Stimulated activated memory B cell treated with anti-CD40 and anti-IgM and Interleukin-4, amounts not matched to agents 10 μg/mL and 1 μg/mL and 100 μg/mL, for 72 hours (primary cell): Measurements from ENCODE around the gene MCTP2.

Experiments
- ATAC-seq: fragments of 150-1000 bp; cut with Tn5 transposase; 2 replicates; pipeline ENCODE4 v1.10.0; 2021
- H3K27ac Mint-ChIP-seq: one replicate; pipeline ENCODE4 v1.8.0; 2022; ENCODE audit warnings: mild to moderate bottlenecking, mixed read lengths
- H3K27me3 Mint-ChIP-seq: one replicate; pipeline ENCODE4 v1.8.0; 2022; ENCODE audit warnings: mixed read lengths
- H3K36me3 Mint-ChIP-seq: one replicate; pipeline ENCODE4 v1.8.0; 2022; ENCODE audit warnings: mixed read lengths
- H3K4me1 Mint-ChIP-seq: one replicate; pipeline ENCODE4 v1.8.0; 2022; ENCODE audit warnings: mixed read lengths
- H3K4me3 Mint-ChIP-seq: one replicate; pipeline ENCODE4 v1.8.0; 2022; ENCODE audit warnings: mild to moderate bottlenecking, moderate library complexity, mixed read lengths
- H3K9me3 Mint-ChIP-seq: one replicate; pipeline ENCODE4 v1.8.0; 2022; ENCODE audit warnings: mixed read lengths

MCTP2 gene

DNA sequence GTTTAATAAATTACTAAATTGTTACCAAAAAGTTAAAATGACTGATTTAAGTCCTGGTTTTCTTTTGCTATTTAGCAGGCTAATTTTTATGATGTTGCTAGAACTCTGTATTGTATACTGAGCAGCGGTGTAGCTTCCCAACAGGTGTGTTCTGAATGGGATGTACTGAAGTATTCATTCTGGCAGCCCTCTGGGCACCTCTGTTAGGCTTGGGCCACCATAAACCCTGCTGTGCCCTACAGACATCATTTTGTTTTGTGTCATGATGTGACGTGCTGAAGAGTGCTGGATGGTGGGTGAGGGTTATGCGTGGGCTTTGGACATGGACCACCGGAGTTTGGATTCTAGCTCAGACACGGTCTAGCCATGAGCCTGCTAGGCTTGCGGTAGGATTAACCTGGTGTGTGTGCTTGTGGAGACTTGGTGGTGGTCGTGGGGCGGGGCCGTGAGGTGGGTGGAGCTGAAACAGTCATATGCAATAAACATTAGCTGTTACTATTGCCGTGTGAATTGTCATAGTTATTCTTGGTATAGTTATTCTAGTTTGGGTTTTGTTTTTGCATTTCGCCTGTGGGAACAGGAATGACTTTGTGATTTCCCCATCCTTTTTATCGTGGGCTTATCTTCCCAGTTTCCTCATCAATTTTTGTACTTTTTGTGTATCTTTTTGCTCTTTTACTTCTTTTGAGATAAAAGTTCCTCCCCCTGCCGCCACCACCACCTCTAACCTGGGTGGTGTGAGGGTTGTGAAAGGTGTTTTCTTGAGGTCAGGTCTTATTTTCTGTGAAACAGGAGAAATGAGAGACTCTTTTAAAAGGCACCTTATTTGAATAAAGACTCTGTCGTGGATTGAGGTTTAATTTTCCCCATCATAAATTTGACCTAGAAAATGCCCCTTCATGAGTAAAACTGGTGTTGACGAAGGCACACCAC is 93.7 kb downstream of the MCTP2 start:
- Mint-ChIP-seq H3K4me1 (peaks cover 14% of the 10 kb centered on the region), H3K4me3 (no peak overlapping the region), H3K36me3 (peaks cover 30% of the 10 kb centered on the region), H3K27me3 (no peaks in the 10 kb centered on the region), H3K9me3 (no peaks in the 10 kb centered on the region), H3K27ac (no peak overlapping the region)
- ATAC-seq: no peak

GRCh38 chr15:94327356-94327936 is 96.1 kb downstream of the MCTP2 start:
- Mint-ChIP-seq H3K27me3 (no peaks in the 10 kb centered on the region), H3K4me1 (peaks cover 14% of the 10 kb centered on the region)
- ATAC-seq: no peak

DNA sequence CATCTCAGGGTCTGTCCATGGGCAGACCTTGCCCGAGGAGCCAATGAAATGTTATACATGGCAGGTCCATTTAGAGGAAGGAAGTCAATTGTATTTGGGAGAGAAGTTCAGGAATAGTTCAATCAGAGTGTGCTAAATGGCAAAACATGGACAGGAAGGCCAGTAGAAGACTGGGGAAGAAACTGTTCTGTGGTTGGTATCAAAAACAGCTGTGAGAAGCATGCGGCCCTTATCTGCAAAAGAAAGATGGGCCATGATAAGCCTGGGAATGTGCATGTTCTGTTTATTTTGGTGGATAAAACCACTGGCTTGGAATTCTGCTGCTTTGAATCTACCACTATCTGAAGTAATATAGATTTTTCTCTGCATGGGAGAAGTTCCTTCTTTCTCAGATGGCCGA is 100.4 kb downstream of the MCTP2 start:
- Mint-ChIP-seq H3K9me3 (no peaks in the 10 kb centered on the region), H3K4me3 (no peak overlapping the region), H3K4me1 (peaks cover 6% of the 10 kb centered on the region), H3K27ac (no peak overlapping the region), H3K36me3 (peaks cover 26% of the 10 kb centered on the region), H3K27me3 (no peaks in the 10 kb centered on the region)
- no peak for ATAC-seq

More at GRCh38 chr15:94327356-94327936, 96.1 kb downstream of the MCTP2 start:
- Mint-ChIP-seq H3K4me3 (no peak overlapping the region), H3K27ac (no peak overlapping the region), H3K9me3 (no peaks in the 10 kb centered on the region), H3K36me3 (peaks cover 24% of the 10 kb centered on the region)

GRCh38 chr15:94335616-94336015 is 104.3 kb downstream of the MCTP2 start:
- no peaks in the 10 kb centered on the region for H3K9me3 Mint-ChIP-seq
- H3K27ac Mint-ChIP-seq: no peak overlapping the region
- no peaks in the 10 kb centered on the region for H3K27me3 Mint-ChIP-seq
- H3K4me1 Mint-ChIP-seq: no peaks in the 10 kb centered on the region
- H3K36me3 Mint-ChIP-seq: peaks cover 18% of the 10 kb centered on the region
- no peak for ATAC-seq
- no peak overlapping the region for H3K4me3 Mint-ChIP-seq

DNA sequence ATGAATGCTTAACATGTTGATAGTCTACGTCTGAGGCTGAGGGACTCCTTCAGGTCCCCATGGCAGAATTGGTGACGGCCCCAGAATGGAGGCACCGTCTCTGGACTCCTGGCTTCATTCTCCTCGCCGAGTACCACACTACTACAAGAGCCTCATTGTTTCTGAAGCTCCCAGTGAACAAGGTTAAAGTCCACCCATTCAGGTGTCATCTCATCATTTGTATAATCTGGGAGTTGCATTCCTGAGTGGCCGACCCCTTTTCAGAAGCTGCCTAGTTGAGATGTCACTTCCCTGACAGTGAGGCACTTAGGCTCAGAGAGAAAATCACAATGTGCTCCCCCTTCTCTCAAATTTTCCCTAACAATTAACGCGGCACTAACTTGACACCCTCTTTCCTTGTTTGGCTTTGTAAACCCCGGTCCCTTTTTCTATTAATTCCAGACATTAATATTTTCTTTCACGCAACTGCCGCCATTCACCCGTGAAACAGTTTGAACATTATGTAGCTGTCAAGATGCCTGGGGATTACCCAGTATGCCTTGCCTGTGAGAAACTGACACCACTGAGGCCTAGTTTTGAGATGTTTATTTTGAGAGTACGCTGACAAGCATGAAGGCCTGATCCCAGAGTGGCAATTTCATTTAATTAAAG is 105.6 kb downstream of the MCTP2 start:
- H3K36me3 Mint-ChIP-seq: peaks cover 22% of the 10 kb centered on the region
- H3K9me3 Mint-ChIP-seq: no peaks in the 10 kb centered on the region
- no peak overlapping the region for H3K4me3 Mint-ChIP-seq
- ATAC-seq: no peak
- H3K27ac Mint-ChIP-seq: no peak overlapping the region
- no peaks in the 10 kb centered on the region for H3K27me3 Mint-ChIP-seq
- H3K4me1 Mint-ChIP-seq: no peaks in the 10 kb centered on the region

- Mint-ChIP-seq H3K27me3 (no peaks in the 10 kb centered on the region), H3K4me1 (no peaks in the 10 kb centered on the region)
- ATAC-seq: no peak
These were observed 107.0 kb downstream of the MCTP2 start for GRCh38 chr15:94338243-94338846.

DNA sequence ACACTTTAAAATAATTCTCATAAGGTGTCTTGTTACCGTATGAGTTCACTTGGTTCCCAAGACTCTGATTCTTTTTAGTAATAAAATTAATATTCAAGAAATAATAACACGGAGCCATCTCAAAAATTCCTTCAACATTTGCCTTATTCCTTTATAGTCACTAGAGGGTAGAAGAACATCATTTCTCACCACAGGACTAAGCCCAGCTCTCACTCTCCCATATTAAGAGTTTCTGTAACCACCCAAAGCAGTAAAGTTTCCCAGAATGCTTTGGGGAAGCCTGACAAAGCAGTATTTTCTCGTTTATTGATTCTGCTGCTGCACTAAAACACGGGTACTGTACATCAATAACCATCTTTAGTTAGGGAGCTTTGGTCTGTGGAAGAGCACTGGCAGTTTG is 114.9 kb downstream of the MCTP2 start:
- ATAC-seq: no peak
- no peak overlapping the region for H3K4me3 Mint-ChIP-seq
- H3K27ac Mint-ChIP-seq: no peak overlapping the region
- no peaks in the 10 kb centered on the region for H3K27me3 Mint-ChIP-seq
- H3K4me1 Mint-ChIP-seq: no peaks in the 10 kb centered on the region
- no peaks in the 10 kb centered on the region for H3K9me3 Mint-ChIP-seq
- peaks cover 37% of the 10 kb centered on the region for H3K36me3 Mint-ChIP-seq

More at GRCh38 chr15:94338243-94338846, 107.0 kb downstream of the MCTP2 start:
- Mint-ChIP-seq H3K27ac (no peak overlapping the region), H3K36me3 (peaks cover 22% of the 10 kb centered on the region), H3K4me3 (no peak overlapping the region), H3K9me3 (no peaks in the 10 kb centered on the region)

DNA sequence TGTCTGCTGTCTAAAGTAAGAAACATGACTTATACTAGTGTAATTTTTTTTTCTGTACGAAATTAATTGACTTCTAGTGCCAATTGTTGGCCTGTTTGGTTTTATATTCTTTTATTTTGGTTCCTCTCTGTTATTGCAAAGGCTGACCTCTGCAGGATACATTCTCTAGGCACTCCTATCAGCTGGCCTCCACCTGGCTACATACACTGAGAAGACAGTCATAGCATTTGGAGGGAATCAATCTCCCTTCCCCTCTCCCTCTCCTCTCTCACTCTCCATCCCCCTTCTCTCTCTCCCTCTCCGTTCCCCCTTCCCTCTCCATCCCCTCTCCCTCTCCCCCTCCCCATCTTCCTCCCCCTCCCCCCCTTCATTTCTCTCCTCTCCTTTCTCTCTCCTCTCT is 116.7 kb downstream of the MCTP2 start:
- ATAC-seq: no peak
- Mint-ChIP-seq H3K36me3 (peaks cover 51% of the 10 kb centered on the region), H3K4me3 (no peak overlapping the region), H3K9me3 (no peaks in the 10 kb centered on the region), H3K4me1 (no peaks in the 10 kb centered on the region), H3K27me3 (no peaks in the 10 kb centered on the region), H3K27ac (no peak overlapping the region)

- no peaks in the 10 kb centered on the region for H3K27me3 Mint-ChIP-seq
- H3K36me3 Mint-ChIP-seq: peaks cover 61% of the 10 kb centered on the region
- no peaks in the 10 kb centered on the region for H3K4me1 Mint-ChIP-seq
- ATAC-seq: no peak
- H3K4me3 Mint-ChIP-seq: no peak overlapping the region
- no peak overlapping the region for H3K27ac Mint-ChIP-seq
- no peaks in the 10 kb centered on the region for H3K9me3 Mint-ChIP-seq
These were observed 119.7 kb downstream of the MCTP2 start for GRCh38 chr15:94351031-94351535.

DNA sequence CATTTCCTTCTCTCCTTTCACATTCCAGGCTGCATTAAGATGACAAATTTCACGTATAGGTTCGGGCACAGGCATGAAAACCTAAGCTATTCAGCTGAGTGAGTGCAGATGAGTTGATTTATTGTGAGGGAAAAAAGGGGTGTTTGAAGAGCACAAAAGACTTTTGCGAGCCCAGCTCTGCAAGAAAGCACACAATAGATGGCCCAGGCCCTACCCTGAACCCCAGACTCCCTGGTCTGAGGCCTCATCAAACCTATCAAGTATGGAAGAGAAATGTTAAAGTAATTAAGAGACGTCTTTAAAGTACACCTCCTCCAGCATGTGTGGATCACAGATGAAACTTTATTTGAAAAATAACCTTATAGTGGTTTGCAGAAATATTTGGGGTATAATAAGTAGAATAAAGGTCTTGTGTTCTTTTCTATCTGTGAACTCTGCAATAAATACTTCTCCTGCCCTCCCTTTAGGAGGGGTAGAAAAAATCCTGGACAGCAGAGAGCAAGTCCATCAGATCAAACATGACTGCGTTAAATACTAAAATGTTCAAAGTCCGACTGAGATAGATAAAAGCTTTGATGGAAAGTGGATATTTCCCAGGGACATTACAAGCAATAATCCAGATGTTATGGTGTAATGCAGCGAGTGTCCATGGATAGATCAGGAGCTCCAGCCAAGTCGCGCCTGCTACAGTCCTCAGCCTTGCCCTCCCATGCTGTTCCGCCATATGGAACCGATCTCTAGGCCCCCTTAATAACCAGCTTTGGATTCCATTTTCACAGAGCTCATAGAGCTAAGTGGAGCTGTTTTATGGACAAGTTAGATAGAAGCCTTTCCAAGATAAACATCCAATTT is 121.5 kb downstream of the MCTP2 start:
- Mint-ChIP-seq H3K4me3 (no peak overlapping the region), H3K27me3 (no peaks in the 10 kb centered on the region), H3K36me3 (peaks cover 57% of the 10 kb centered on the region), H3K4me1 (no peaks in the 10 kb centered on the region), H3K9me3 (no peaks in the 10 kb centered on the region), H3K27ac (no peak overlapping the region)
- no peak for ATAC-seq

GRCh38 chr15:94353488-94353820 is 122.1 kb downstream of the MCTP2 start:
- Mint-ChIP-seq H3K9me3 (no peaks in the 10 kb centered on the region), H3K27me3 (no peaks in the 10 kb centered on the region), H3K36me3 (peaks cover 54% of the 10 kb centered on the region), H3K27ac (no peak overlapping the region), H3K4me1 (no peaks in the 10 kb centered on the region), H3K4me3 (no peak overlapping the region)
- no peak for ATAC-seq

DNA sequence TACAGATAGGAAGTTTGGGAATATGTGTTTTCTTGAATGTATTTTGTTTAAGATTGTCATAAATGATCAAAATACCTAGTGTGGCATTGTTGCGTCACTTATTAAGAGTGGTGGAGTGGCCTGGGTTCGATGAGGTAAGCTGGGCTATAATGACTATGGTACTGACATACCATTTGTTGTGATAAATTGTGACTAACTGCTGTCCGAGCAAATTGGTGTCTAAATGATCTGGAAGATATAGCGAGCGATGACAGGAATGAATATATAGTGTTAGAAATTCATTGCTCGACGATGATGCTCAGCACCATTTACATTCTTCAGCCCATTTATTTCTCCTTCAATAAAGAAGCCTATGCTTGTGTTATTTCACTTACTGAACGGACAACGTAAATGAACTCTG is 123.3 kb downstream of the MCTP2 start:
- Mint-ChIP-seq H3K27ac (no peak overlapping the region), H3K4me3 (no peak overlapping the region), H3K4me1 (no peaks in the 10 kb centered on the region), H3K36me3 (peaks cover 44% of the 10 kb centered on the region), H3K9me3 (no peaks in the 10 kb centered on the region), H3K27me3 (no peaks in the 10 kb centered on the region)
- no peak for ATAC-seq

- Mint-ChIP-seq H3K9me3 (no peaks in the 10 kb centered on the region), H3K4me3 (no peak overlapping the region), H3K4me1 (no peaks in the 10 kb centered on the region), H3K27ac (no peak overlapping the region), H3K27me3 (no peaks in the 10 kb centered on the region), H3K36me3 (peaks cover 43% of the 10 kb centered on the region)
- no peak for ATAC-seq
These were observed 128.4 kb downstream of the MCTP2 start for GRCh38 chr15:94359716-94360115.

- no peak overlapping the region for H3K4me3 Mint-ChIP-seq
- no peak for ATAC-seq
- no peaks in the 10 kb centered on the region for H3K9me3 Mint-ChIP-seq
- no peaks in the 10 kb centered on the region for H3K27me3 Mint-ChIP-seq
- no peaks in the 10 kb centered on the region for H3K4me1 Mint-ChIP-seq
- peaks cover 42% of the 10 kb centered on the region for H3K36me3 Mint-ChIP-seq
- no peak overlapping the region for H3K27ac Mint-ChIP-seq
These were observed 128.9 kb downstream of the MCTP2 start for GRCh38 chr15:94360251-94360685.
